GM11168 (cell line): Measurements from ENCODE around the gene YTHDF1.

ENCODE experiments used
- in situ Hi-C: fragments of 300-500 bp; cut with MboI; formaldehyde crosslinking; loops from one replicate; pipeline ENCODE4 v1.12.0; 2022; ENCODE audit warnings: low sequenced_read_pairs; ENCODE audit not compliant: unreplicated experiment

Gene YTHDF1

GRCh38 chr20:63214514-63214913, 1.4 kb downstream of the YTHDF1 start:
- in situ Hi-C loops: no loop called here

- in situ Hi-C loops: no loop called here
These were observed 3.1 kb downstream of the YTHDF1 start for GRCh38 chr20:63212792-63213191.

GRCh38 chr20:63212393-63212730, 3.6 kb downstream of the YTHDF1 start:
- in situ Hi-C loops: no loop called here

- in situ Hi-C loops: no loop called here
These were observed 5.8 kb downstream of the YTHDF1 start for GRCh38 chr20:63210011-63210605.

- in situ Hi-C loops: no loop called here
These were observed 7.5 kb downstream of the YTHDF1 start for GRCh38 chr20:63208346-63208909.

GRCh38 chr20:63206878-63207277, 9.1 kb downstream of the YTHDF1 start:
- in situ Hi-C loops: no loop called here

GRCh38 chr20:63205896-63206295, 10.0 kb downstream of the YTHDF1 start:
- in situ Hi-C loops: no loop called here

- in situ Hi-C loops: no loop called here
These were observed 11.6 kb downstream of the YTHDF1 start for GRCh38 chr20:63204362-63204761.

- in situ Hi-C loops: no loop called here
These were observed 13.0 kb downstream of the YTHDF1 start for GRCh38 chr20:63202811-63203526.

GRCh38 chr20:63202021-63202420, 13.9 kb downstream of the YTHDF1 start:
- in situ Hi-C loops: no loop called here

- in situ Hi-C loops: no loop called here
These were observed 17.3 kb downstream of the YTHDF1 start for GRCh38 chr20:63198606-63199005.

GRCh38 chr20:63196768-63197470, 19.0 kb downstream of the YTHDF1 start:
- in situ Hi-C loops: no loop called here

GRCh38 chr20:63194797-63195173, 21.1 kb downstream of the YTHDF1 start:
- in situ Hi-C loops: no loop called here

- in situ Hi-C loops: no loop called here
These were observed 21.7 kb downstream of the YTHDF1 start for GRCh38 chr20:63194007-63194796.

GRCh38 chr20:63192721-63193120, 23.2 kb downstream of the YTHDF1 start:
- in situ Hi-C loops: no loop called here

GRCh38 chr20:63191400-63191799, 24.5 kb downstream of the YTHDF1 start:
- in situ Hi-C loops: no loop called here

- in situ Hi-C loops: no loop called here
These were observed 25.1 kb downstream of the YTHDF1 start for GRCh38 chr20:63190828-63191227.

GRCh38 chr20:63189846-63190559, 25.9 kb downstream of the YTHDF1 start:
- in situ Hi-C loops: loop anchor here (10.0 kb wide), 1 partner anchor 135 kb away; no protein-coding TSS in a partner anchor

GRCh38 chr20:63189322-63189642, 26.6 kb downstream of the YTHDF1 start:
- in situ Hi-C loops: loop anchor here (10.0 kb wide), 1 partner anchor 134 kb away; no protein-coding TSS in a partner anchor
